ENCODE data around the gene THAP7. TPM values are rescaled to one million over a fixed set of nuclear protein-coding genes. Genes with fewer than 3 reads are reported as not detected.

Gene THAP7
- total RNA-seq, 1 experiment from 2014 or later = 29.1 TPM

- no peak within 1 kb of the TSS for H3K4me3 Mint-ChIP-seq (ENCODE audit: unreplicated experiment)
- H3K4me1 Mint-ChIP-seq (ENCODE audit: low read depth, unreplicated experiment) = no peaks in the 10 kb centered on the region
- H3K27me3 ChIP-seq (replicated peaks; ENCODE audit: control insufficient read depth, insufficient read depth, low read length) = no peaks in the 10 kb centered on the region
- TF ChIP-seq, protein P1, sequence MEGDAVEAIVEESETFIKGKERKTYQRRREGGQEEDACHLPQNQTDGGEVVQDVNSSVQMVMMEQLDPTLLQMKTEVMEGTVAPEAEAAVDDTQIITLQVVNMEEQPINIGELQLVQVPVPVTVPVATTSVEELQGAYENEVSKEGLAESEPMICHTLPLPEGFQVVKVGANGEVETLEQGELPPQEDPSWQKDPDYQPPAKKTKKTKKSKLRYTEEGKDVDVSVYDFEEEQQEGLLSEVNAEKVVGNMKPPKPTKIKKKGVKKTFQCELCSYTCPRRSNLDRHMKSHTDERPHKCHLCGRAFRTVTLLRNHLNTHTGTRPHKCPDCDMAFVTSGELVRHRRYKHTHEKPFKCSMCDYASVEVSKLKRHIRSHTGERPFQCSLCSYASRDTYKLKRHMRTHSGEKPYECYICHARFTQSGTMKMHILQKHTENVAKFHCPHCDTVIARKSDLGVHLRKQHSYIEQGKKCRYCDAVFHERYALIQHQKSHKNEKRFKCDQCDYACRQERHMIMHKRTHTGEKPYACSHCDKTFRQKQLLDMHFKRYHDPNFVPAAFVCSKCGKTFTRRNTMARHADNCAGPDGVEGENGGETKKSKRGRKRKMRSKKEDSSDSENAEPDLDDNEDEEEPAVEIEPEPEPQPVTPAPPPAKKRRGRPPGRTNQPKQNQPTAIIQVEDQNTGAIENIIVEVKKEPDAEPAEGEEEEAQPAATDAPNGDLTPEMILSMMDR (IDR thresholded peaks at IDR 0.05; ENCODE audit: insufficient read depth in 1 of 2, low read depth in 1 of 2, low read length in 1 of 2, severe bottlenecking in 1 of 2, unreplicated experiment in 1 of 2) = no peak
- no peaks in the 10 kb centered on the region for H3K36me3 ChIP-seq (ENCODE audit: control insufficient read depth, insufficient read depth, low read length)
- no TSS peak for BruUV-seq (replicated peaks)
- no peak within 1 kb of the TSS for H3K27ac Mint-ChIP-seq (ENCODE audit: unreplicated experiment)
- intact Hi-C loops (cut with micrococcal nuclease; ENCODE audit: unreplicated experiment) = no loop called here
- H3K9me3 Mint-ChIP-seq (ENCODE audit: unreplicated experiment) = no peaks in the 10 kb centered on the region
- no peaks in the 10 kb centered on the region for H3K36me3 Mint-ChIP-seq (ENCODE audit: insufficient read depth, unreplicated experiment)
- H3K4me3 ChIP-seq (ENCODE audit: low read depth, low read length) = no peak within 1 kb of the TSS
- CTCF ChIA-PET = interaction anchor here (0.6 to 0.9 kb wide), 2 partner anchors 14 to 50 kb away, joined by 3 read pairs; partner anchors contain the start of genes CRKL and LZTR1
- no peaks in the 10 kb centered on the region for H3K27me3 Mint-ChIP-seq (ENCODE audit: insufficient read depth, unreplicated experiment)
- no peak for DNase-seq
- POLR2A ChIA-PET = no interaction called here
- no peaks in the 10 kb centered on the region for H3K9me3 ChIP-seq
- H3K4me1 ChIP-seq = no peaks in the 10 kb centered on the region
Observed at GRCh38 chr22:20966883-20967696, 34.8 kb downstream of the THAP7 start, which contains the start of gene AIFM3. TSS of gene AIFM3 (plus strand) at chr22:20967255. CDS start at chr22:20967945, 690 bp downstream.

- Mint-ChIP-seq H3K4me3 (ENCODE audit: unreplicated experiment) (no peak overlapping the region), H3K27me3 (ENCODE audit: insufficient read depth, unreplicated experiment) (no peaks in the 10 kb centered on the region), H3K9me3 (ENCODE audit: unreplicated experiment) (no peaks in the 10 kb centered on the region), H3K27ac (ENCODE audit: unreplicated experiment) (no peak overlapping the region), H3K36me3 (ENCODE audit: insufficient read depth, unreplicated experiment) (no peaks in the 10 kb centered on the region), H3K4me1 (ENCODE audit: low read depth, unreplicated experiment) (no peaks in the 10 kb centered on the region)
- TF ChIP-seq, protein P1 (IDR thresholded peaks at IDR 0.05; ENCODE audit: insufficient read depth in 1 of 2, low read depth in 1 of 2, low read length in 1 of 2, severe bottlenecking in 1 of 2, unreplicated experiment in 1 of 2) = no peak
- Histone ChIP-seq H3K36me3 (ENCODE audit: control insufficient read depth, insufficient read depth, low read length) (no peaks in the 10 kb centered on the region), H3K27me3 (replicated peaks; ENCODE audit: control insufficient read depth, insufficient read depth, low read length) (no peaks in the 10 kb centered on the region), H3K4me1 (no peaks in the 10 kb centered on the region), H3K4me3 (ENCODE audit: low read depth, low read length) (no peak overlapping the region), H3K9me3 (no peaks in the 10 kb centered on the region)
- no TSS peak for BruUV-seq (replicated peaks)
- no peak for DNase-seq
- POLR2A ChIA-PET = no interaction called here
- CTCF ChIA-PET = no interaction called here
- intact Hi-C loops (cut with micrococcal nuclease; ENCODE audit: unreplicated experiment) = no loop called here
Observed at GRCh38 chr22:20965888-20966855, 35.7 kb downstream of the THAP7 start.

DNA sequence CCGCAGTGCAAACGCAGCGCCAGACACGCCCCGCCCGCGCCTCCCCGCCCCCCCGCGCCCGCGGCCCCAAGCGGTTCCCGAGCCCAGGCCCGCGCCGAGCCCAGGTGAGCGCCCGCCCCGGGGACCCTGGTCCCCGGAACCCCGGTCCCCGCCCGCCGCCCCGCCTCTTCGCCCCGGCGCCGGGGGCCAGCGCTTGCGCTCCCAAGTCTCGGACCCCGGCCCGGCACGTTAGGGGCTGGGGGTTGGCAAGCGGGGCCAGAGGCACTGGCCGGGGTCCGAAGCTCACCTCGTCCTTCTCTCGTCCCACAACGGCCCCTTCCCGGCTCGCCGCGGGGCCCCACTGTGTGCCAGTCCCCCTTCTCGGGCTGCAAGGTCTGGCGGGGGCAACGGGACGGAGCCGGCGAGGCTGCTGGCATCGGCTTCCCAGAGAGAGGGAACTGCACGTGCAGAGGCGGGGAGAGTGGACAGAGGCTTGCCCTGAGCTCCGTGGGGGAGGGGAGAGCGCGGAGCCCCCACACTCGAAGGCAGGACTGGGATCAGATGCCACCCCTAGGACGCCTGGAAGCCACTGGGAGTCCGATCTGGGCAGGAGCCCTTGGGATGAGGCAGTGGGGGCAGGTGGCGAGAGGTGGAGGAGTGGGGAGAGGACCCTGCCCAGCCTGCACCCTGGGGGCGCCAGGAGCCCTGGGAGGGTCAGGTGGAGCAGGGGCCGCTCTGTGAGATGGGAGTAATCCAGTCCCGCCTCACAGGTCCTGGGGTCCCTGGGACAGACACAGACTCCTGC is 36.6 kb downstream of the THAP7 start:
- Histone ChIP-seq H3K4me3 (ENCODE audit: low read depth, low read length) (no peak overlapping the region), H3K4me1 (no peaks in the 10 kb centered on the region), H3K36me3 (ENCODE audit: control insufficient read depth, insufficient read depth, low read length) (no peaks in the 10 kb centered on the region), H3K27me3 (replicated peaks; ENCODE audit: control insufficient read depth, insufficient read depth, low read length) (no peaks in the 10 kb centered on the region), H3K9me3 (no peaks in the 10 kb centered on the region)
- intact Hi-C loops (cut with micrococcal nuclease; ENCODE audit: unreplicated experiment) = no loop called here
- Mint-ChIP-seq H3K36me3 (ENCODE audit: insufficient read depth, unreplicated experiment) (no peaks in the 10 kb centered on the region), H3K27ac (ENCODE audit: unreplicated experiment) (no peak overlapping the region), H3K4me3 (ENCODE audit: unreplicated experiment) (peak overlapping the region; percentile 37), H3K4me1 (ENCODE audit: low read depth, unreplicated experiment) (no peaks in the 10 kb centered on the region), H3K9me3 (ENCODE audit: unreplicated experiment) (no peaks in the 10 kb centered on the region), H3K27me3 (ENCODE audit: insufficient read depth, unreplicated experiment) (no peaks in the 10 kb centered on the region)
- TF ChIP-seq, protein P1 (IDR thresholded peaks at IDR 0.05; ENCODE audit: insufficient read depth in 1 of 2, low read depth in 1 of 2, low read length in 1 of 2, severe bottlenecking in 1 of 2, unreplicated experiment in 1 of 2) = no peak
- DNase-seq = no peak
- CTCF ChIA-PET = no interaction called here
- no TSS peak for BruUV-seq (replicated peaks)
- POLR2A ChIA-PET = no interaction called here

Measured in Caco-2 (cell line).